NCI-H1105 treated with DMSO at 0.1 percent for 48 hours (cell line): ENCODE data around the gene PTGFR.

Experiments used
- DNase-seq: peaks from one replicate; lab custom pipeline; 2025; lab: John Stamatoyannopoulos, UW

PTGFR gene

GRCh38 chr1:78520843-78521242, 30.1 kb downstream of the PTGFR start:
- DNase-seq: no peak

GRCh38 chr1:78522136-78522535, 31.4 kb downstream of the PTGFR start:
- DNase-seq: no peak

GRCh38 chr1:78526496-78526895, 35.7 kb downstream of the PTGFR start:
- no peak for DNase-seq

GRCh38 chr1:78527706-78528105, 36.9 kb downstream of the PTGFR start:
- no peak for DNase-seq

- DNase-seq: no peak
Measured at GRCh38 chr1:78533527-78533926, 42.8 kb downstream of the PTGFR start.

- no peak for DNase-seq
Measured at GRCh38 chr1:78535286-78535685, 44.5 kb downstream of the PTGFR start.

- no peak for DNase-seq
Measured at GRCh38 chr1:78536427-78536826, 45.7 kb downstream of the PTGFR start.

- DNase-seq: no peak
Measured at GRCh38 chr1:78540048-78540447, 49.3 kb downstream of the PTGFR start.

- DNase-seq: no peak
Measured at GRCh38 chr1:78541479-78541878, 50.7 kb downstream of the PTGFR start.

GRCh38 chr1:78543941-78544643, 53.3 kb downstream of the PTGFR start:
- no peak for DNase-seq

- no peak for DNase-seq
Measured at GRCh38 chr1:78547081-78547480, 56.3 kb downstream of the PTGFR start.

GRCh38 chr1:78549331-78549730, 58.6 kb downstream of the PTGFR start:
- no peak for DNase-seq

GRCh38 chr1:78549891-78550290, 59.1 kb downstream of the PTGFR start:
- no peak for DNase-seq

GRCh38 chr1:78553859-78554258, 63.1 kb downstream of the PTGFR start:
- no peak for DNase-seq

GRCh38 chr1:78554840-78555239, 64.1 kb downstream of the PTGFR start:
- DNase-seq: no peak

GRCh38 chr1:78559680-78560079, 68.9 kb downstream of the PTGFR start:
- DNase-seq: no peak

- DNase-seq: no peak
Measured at GRCh38 chr1:78560811-78561210, 70.0 kb downstream of the PTGFR start.

GRCh38 chr1:78561856-78562255, 71.1 kb downstream of the PTGFR start:
- DNase-seq: no peak

- DNase-seq: no peak
Measured at GRCh38 chr1:78565393-78565792, 74.6 kb downstream of the PTGFR start.

- DNase-seq: no peak
Measured at GRCh38 chr1:78570539-78570938, 79.8 kb downstream of the PTGFR start.

- DNase-seq: no peak
Measured at GRCh38 chr1:78577257-78578100, 86.7 kb downstream of the PTGFR start.

GRCh38 chr1:78586572-78586971, 95.8 kb downstream of the PTGFR start:
- no peak for DNase-seq

- DNase-seq: no peak
Measured at GRCh38 chr1:78587211-78587610, 96.4 kb downstream of the PTGFR start.
